BE2C (cell line): ENCODE data around the gene SH3BP5.

Experiments used
- DNase-seq: peaks from one replicate; pipeline ENCODE4 v3.0.0-alpha.2; 2020
- H3K27me3 ChIP-seq: fragments of 250-450 bp; sonication (Bioruptor Pico); 2 replicates; pipeline ENCODE4 v1.5.1; 2020; ENCODE audit warnings: mild to moderate bottlenecking
- H3K36me3 ChIP-seq: fragments of 250-450 bp; sonication (Bioruptor Pico); 2 replicates; pipeline ENCODE4 v1.5.1; 2020; ENCODE audit warnings: mild to moderate bottlenecking
- H3K4me1 ChIP-seq: fragments of 250-450 bp; sonication (Bioruptor Pico); 2 replicates; pipeline ENCODE4 v1.5.1; 2020
- H3K4me3 ChIP-seq: 2 replicates; pipeline ENCODE4 v1.5.1; 2011; ENCODE audit warnings: low read depth, low read length
- H3K9me3 ChIP-seq: fragments of 250-450 bp; sonication (Bioruptor Pico); 2 replicates; pipeline ENCODE4 v1.5.1; 2020
- TF ChIP-seq, protein P1 (sequence below): IDR thresholded peaks from 2 replicates; pipeline ENCODE4 v1.5.1; 2012; ENCODE audit warnings: mild to moderate bottlenecking, low read depth, low read length

The SH3BP5 gene

DNA sequence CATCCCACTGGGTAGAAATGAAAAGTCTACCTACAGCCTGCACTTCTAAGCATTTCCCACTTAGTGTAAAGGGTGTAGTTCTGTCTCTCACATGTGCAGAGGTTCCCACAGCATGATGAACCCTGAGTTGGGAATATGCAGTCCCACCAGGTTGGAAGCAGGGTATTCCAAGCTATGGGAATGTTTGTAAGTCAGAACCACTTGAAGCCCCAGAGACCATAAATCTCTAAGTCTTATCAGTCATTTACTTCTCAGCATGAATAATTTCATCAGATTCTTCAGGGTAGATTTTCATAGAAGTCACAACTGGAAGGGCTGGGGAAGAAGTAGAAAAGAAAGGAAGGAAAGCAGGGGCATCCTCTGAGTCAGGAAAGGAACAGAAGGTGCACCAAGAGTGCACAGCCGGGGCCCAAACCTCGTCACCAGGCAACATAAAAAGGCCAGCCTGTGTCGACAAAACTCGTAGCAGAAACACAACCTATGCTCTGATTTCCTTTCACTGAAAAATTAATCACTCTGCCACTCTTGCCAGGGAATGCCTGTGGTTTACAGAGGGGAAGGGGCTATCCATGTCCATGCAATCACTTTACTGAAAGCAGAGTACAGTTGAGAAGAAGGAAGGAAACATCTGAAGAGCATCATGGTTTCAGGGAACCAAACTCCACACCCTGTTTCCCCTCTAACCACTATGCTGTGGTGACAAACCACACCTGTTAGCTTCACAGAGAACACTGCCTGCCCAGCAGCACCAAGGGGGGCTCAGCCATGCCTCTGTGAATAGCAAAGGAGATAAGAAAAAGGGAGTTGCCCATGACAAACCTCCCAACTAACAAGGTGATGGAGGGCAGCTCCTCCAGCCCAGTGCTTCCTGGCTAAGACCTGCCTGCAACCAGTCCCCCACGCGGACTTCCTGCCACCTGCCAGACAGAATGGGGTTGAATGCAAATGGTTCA lies 40.5 kb downstream of the SH3BP5 start:
- Histone ChIP-seq H3K27me3 (no peaks in the 10 kb centered on the region), H3K9me3 (no peaks in the 10 kb centered on the region), H3K4me1 (no peaks in the 10 kb centered on the region), H3K36me3 (no peaks in the 10 kb centered on the region), H3K4me3 (no peak overlapping the region)
- TF ChIP-seq, protein P1, sequence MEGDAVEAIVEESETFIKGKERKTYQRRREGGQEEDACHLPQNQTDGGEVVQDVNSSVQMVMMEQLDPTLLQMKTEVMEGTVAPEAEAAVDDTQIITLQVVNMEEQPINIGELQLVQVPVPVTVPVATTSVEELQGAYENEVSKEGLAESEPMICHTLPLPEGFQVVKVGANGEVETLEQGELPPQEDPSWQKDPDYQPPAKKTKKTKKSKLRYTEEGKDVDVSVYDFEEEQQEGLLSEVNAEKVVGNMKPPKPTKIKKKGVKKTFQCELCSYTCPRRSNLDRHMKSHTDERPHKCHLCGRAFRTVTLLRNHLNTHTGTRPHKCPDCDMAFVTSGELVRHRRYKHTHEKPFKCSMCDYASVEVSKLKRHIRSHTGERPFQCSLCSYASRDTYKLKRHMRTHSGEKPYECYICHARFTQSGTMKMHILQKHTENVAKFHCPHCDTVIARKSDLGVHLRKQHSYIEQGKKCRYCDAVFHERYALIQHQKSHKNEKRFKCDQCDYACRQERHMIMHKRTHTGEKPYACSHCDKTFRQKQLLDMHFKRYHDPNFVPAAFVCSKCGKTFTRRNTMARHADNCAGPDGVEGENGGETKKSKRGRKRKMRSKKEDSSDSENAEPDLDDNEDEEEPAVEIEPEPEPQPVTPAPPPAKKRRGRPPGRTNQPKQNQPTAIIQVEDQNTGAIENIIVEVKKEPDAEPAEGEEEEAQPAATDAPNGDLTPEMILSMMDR, result no peak
- DNase-seq, result no peak

DNA sequence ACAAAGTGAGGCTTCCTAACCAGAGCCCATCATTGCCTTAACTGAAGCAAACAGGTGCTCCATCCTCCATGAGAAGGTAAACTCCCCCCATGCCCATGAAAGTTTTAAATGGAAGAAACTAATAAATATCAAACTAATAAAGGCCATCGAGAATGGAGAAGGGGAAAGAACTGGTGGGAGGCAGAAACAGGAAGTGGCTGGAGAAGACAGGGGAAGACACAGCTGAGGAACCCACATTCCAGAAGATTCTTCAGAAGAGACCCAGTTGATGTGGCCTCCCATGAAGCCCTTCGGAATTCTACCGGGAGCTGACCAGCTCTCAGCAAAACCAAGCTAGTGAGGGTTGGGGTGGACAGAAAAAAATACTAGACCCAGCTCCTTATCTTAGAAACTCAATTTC lies 41.6 kb downstream of the SH3BP5 start:
- Histone ChIP-seq H3K4me1 (no peaks in the 10 kb centered on the region), H3K36me3 (no peaks in the 10 kb centered on the region), H3K9me3 (no peaks in the 10 kb centered on the region), H3K27me3 (no peaks in the 10 kb centered on the region), H3K4me3 (no peak overlapping the region)
- DNase-seq, result no peak
- TF ChIP-seq, protein P1, result no peak

DNA sequence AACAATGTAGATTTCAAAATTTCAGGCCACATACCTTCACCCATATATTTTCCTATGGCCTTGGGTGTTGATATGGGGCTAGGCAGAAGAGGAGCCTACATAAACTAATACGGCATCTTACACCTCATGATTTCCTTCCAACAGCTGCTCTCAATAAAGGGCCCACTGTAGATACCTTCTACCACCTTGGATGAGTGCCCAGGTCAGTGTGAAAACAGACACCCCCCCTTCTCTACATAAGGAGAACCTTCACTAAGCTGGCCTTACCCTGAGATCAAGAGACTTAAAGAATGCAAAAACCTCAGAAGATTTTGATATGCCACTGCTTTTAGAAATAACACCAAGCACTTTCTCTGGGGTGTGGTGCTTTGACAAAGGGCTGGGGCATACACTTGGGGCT lies 42.7 kb downstream of the SH3BP5 start:
- Histone ChIP-seq H3K9me3 (no peaks in the 10 kb centered on the region), H3K36me3 (no peaks in the 10 kb centered on the region), H3K4me1 (no peaks in the 10 kb centered on the region), H3K4me3 (no peak overlapping the region), H3K27me3 (no peaks in the 10 kb centered on the region)
- DNase-seq, result no peak
- TF ChIP-seq, protein P1, result no peak

DNA sequence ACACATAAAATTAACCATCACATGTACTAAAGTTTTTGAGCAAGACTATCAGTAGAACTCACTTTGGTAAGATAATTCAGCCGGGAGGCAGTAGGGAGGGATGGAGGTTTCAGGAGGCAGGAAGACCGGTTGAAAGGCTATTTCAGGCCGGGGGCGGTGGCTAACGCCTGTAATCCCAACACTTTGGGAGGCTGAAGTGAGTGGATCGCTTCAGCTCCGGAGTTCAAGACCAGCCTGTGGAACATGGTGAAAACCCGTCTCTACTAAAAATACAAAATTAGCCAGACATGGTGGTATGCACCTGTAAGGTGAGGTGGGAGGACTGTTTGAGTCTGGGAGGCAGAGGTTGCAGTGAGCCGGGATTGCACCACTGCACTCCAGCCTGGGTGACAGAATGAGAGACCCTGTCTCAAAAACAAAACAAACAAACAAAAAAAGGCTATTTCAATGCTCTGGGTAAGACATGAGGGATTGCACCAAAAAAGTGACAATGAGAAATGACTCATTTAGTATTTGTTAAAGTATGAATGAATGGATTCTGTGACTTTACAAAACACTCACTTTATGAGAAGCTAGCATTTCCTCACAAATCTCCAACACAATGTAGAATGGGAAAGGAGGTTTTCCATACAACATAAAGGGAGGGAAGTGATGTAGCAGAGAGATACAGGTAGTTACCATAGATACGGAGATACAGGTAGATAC lies 43.9 kb downstream of the SH3BP5 start:
- H3K4me3 ChIP-seq, result no peak overlapping the region
- no peaks in the 10 kb centered on the region for H3K36me3 ChIP-seq
- H3K4me1 ChIP-seq, result no peaks in the 10 kb centered on the region
- TF ChIP-seq, protein P1, result no peak
- no peaks in the 10 kb centered on the region for H3K9me3 ChIP-seq
- no peak for DNase-seq
- H3K27me3 ChIP-seq, result no peaks in the 10 kb centered on the region

DNA sequence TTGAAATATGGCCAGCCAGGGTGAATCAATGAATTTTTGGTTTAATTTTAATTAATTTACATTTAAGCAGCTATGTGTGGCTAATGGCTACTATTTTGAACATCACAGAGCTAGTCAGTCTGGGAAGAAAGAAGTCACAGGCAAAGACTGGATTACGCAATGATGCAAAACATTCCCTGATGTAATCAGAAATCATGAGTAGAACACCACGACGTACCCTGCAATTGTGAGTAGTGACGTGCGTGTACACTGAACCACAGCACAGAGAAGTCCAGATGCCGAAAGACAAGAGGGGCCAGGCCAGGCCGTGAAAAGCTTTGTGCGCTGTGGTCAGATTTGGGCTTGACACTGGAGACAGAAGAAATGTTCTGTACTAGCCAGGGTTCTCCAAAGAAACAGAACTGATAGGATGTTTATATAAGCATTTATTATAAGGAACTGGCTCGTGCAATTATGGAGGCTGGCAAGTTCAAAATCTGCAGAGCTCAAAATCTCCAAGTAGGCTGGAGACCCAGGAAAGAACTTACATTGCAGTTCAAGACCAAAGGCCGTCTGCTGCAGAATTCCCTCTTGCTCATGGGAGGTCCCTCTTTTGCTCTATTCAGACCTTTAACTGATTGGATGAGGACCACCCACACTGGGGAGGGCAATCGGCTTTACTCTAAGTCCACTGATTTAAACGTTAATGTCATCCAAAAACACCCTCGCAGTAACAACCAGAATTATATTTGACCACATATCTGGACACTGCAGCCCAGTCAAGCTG lies 44.6 kb downstream of the SH3BP5 start:
- no peaks in the 10 kb centered on the region for H3K9me3 ChIP-seq
- DNase-seq, result no peak
- no peaks in the 10 kb centered on the region for H3K27me3 ChIP-seq
- no peaks in the 10 kb centered on the region for H3K36me3 ChIP-seq
- H3K4me3 ChIP-seq, result no peak overlapping the region
- TF ChIP-seq, protein P1, result no peak
- H3K4me1 ChIP-seq, result no peaks in the 10 kb centered on the region
